Measurements from ENCODE around the gene HOXB2.

- TF ChIP-seq SP4 (IDR thresholded peaks at IDR 0.05; ENCODE audit: low read length), result no peak
- no peak for TF ChIP-seq CTCF (IDR thresholded peaks at IDR 0.05; ENCODE audit: control extremely low read depth in 1 of 3, insufficient read depth in 1 of 3, low read depth in 1 of 3, low read length in 3 of 3)
Measured at GRCh38 chr17:48497103-48497502, 47.8 kb downstream of the HOXB2 start.
